ENCODE results near the gene IL1R2. TPM values are rescaled to one million over a fixed set of nuclear protein-coding genes. Genes with fewer than 3 reads are reported as not detected.

The IL1R2 gene
- total and polyA plus RNA-seq, 2 of the 13 experiments (the other 11 are each of a cell fraction or from before 2014, with no cell fraction given) = 3.6 to 7.3 TPM

GRCh38 chr2:102030855-102031527 lies 39.2 kb downstream of the IL1R2 start (continued):
- TF ChIP-seq EP300 (IDR thresholded peaks at IDR 0.05; ENCODE audit: low read depth in 2 of 2, low read length in 2 of 2) = peak; percentile 28 to 98; a peak in 3 of 4 replicates
- TF ChIP-seq EP300 (CRISPR knock-in tag; IDR thresholded peaks at IDR 0.05; ENCODE audit: borderline replicate concordance) = peak; percentile 96; the same call in 1 of the 2 replicates
- peak in 1 of 2 experiments; percentile 81; a peak in 2 of 4 replicates for TF ChIP-seq ATF4 (CRISPR knock-in tag; IDR thresholded peaks at IDR 0.05)
- TF ChIP-seq ZFP62 (CRISPR knock-in tag; IDR thresholded peaks at IDR 0.05) = no peak
- no peak; the same call in 1 of the 2 replicates for TF ChIP-seq JUNB (CRISPR knock-in tag; IDR thresholded peaks at IDR 0.05; ENCODE audit: borderline replicate concordance)
- no peak for TF ChIP-seq POLR2AphosphoS2 (IDR thresholded peaks at IDR 0.05; ENCODE audit: low read depth, low read length)
- TF ChIP-seq, protein P1, sequence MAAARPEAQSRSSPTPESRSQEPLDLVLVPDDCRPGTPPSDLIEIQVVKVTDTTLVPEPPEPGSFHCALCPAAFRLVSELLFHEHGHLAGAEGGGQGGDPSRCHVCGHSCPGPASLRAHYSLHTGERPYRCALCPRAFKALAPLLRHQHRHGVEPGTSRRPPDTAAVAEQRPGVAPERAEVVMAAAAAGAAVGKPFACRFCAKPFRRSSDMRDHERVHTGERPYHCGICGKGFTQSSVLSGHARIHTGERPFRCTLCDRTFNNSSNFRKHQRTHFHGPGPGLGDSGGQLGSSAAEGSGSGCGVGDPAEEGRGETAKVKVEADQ (CRISPR knock-in tag; IDR thresholded peaks at IDR 0.05; ENCODE audit: borderline replicate concordance) = no peak
- TF ChIP-seq ZNF598 (CRISPR knock-in tag; IDR thresholded peaks at IDR 0.05; ENCODE audit: borderline replicate concordance) = no peak
- TF ChIP-seq MYNN (CRISPR knock-in tag; IDR thresholded peaks at IDR 0.05; ENCODE audit: low read depth) = no peak
- 0 out of 2 replicates have a peak, but pooled peaks have one; percentile 61 for TF ChIP-seq ZZZ3 (CRISPR knock-in tag; IDR thresholded peaks at IDR 0.05; ENCODE audit: borderline replicate concordance)
- no peak for TF ChIP-seq ZNF136 (CRISPR knock-in tag; IDR thresholded peaks at IDR 0.05; ENCODE audit: low read depth)
- TF ChIP-seq PHF8 (CRISPR knock-in tag; IDR thresholded peaks at IDR 0.05) = 0 out of 2 replicates have a peak, but pooled peaks have one; percentile 27
- TF ChIP-seq ZNF451 (CRISPR knock-in tag; IDR thresholded peaks at IDR 0.05) = no peak
- TF ChIP-seq, protein P2, sequence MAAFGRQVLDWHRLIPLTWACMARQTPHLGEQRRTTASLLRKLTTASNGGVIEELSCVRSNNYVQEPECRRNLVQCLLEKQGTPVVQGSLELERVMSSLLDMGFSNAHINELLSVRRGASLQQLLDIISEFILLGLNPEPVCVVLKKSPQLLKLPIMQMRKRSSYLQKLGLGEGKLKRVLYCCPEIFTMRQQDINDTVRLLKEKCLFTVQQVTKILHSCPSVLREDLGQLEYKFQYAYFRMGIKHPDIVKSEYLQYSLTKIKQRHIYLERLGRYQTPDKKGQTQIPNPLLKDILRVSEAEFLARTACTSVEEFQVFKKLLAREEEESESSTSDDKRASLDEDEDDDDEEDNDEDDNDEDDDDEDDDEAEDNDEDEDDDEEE (CRISPR knock-in tag; IDR thresholded peaks at IDR 0.05) = no peak
- peak; percentile 72 for TF ChIP-seq ARNT2 (CRISPR knock-in tag; IDR thresholded peaks at IDR 0.05; ENCODE audit: low read depth)
- TF ChIP-seq HDAC2 (CRISPR knock-in tag; IDR thresholded peaks at IDR 0.05) = peak; percentile 94
- TF ChIP-seq ZNF746 (CRISPR knock-in tag; IDR thresholded peaks at IDR 0.05) = no peak
- TF ChIP-seq HIC2 (CRISPR knock-in tag; IDR thresholded peaks at IDR 0.05; ENCODE audit: low read depth) = no peak; the same call in 1 of the 2 replicates
- no peak for TF ChIP-seq MXI1 (IDR thresholded peaks at IDR 0.05; ENCODE audit: borderline replicate concordance, low read depth, low read length)
- TF ChIP-seq ZMYM2 (CRISPR knock-in tag; IDR thresholded peaks at IDR 0.05) = peak; percentile 73; the same call in 1 of the 2 replicates
- TF ChIP-seq, protein P3, sequence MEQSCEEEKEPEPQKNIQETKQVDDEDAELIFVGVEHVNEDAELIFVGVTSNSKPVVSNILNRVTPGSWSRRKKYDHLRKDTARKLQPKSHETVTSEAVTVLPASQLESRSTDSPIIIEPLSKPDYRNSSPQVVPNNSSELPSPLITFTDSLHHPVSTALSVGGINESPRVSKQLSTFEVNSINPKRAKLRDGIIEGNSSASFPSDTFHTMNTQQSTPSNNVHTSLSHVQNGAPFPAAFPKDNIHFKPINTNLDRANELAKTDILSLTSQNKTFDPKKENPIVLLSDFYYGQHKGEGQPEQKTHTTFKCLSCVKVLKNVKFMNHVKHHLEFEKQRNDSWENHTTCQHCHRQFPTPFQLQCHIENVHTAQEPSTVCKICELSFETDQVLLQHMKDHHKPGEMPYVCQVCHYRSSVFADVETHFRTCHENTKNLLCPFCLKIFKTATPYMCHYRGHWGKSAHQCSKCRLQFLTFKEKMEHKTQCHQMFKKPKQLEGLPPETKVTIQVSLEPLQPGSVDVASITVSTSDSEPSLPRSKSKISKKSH (CRISPR knock-in tag; IDR thresholded peaks at IDR 0.05; ENCODE audit: borderline replicate concordance) = no peak
- TF ChIP-seq PBX2 (CRISPR knock-in tag; IDR thresholded peaks at IDR 0.05) = no peak
